NCI-H446 treated with DMSO at 0.1 percent for 48 hours (cell line): Measurements from ENCODE around the gene METTL16.
"Not testable (repeated sequence)": the region's sequence is repeated elsewhere in the genome, so short reads cannot be mapped to it uniquely, and the experiment has no call there.

Experiments used
- DNase-seq: peaks from one replicate; lab custom pipeline; 2025; lab: John Stamatoyannopoulos, UW

METTL16 gene

GRCh38 chr17:2503627-2504026 lies 8.1 kb downstream of the METTL16 start:
- no peak for DNase-seq

GRCh38 chr17:2502871-2503580 lies 8.7 kb downstream of the METTL16 start:
- no peak for DNase-seq

GRCh38 chr17:2500446-2500845 lies 11.2 kb downstream of the METTL16 start:
- DNase-seq, result no peak

GRCh38 chr17:2489286-2489685 lies 22.4 kb downstream of the METTL16 start:
- not testable (repeated sequence) for DNase-seq

- no peak for DNase-seq
Measured at GRCh38 chr17:2487306-2487705, 24.4 kb downstream of the METTL16 start.

GRCh38 chr17:2486709-2487108 lies 25.0 kb downstream of the METTL16 start:
- DNase-seq, result not testable (repeated sequence)

- DNase-seq, result no peak
Measured at GRCh38 chr17:2485970-2486369, 25.7 kb downstream of the METTL16 start.

GRCh38 chr17:2485543-2485942 lies 26.1 kb downstream of the METTL16 start:
- DNase-seq, result no peak

- DNase-seq, result no peak
Measured at GRCh38 chr17:2484876-2485275, 26.8 kb downstream of the METTL16 start.

- no peak for DNase-seq
Measured at GRCh38 chr17:2483084-2483483, 28.6 kb downstream of the METTL16 start.

- no peak for DNase-seq
Measured at GRCh38 chr17:2482218-2482617, 29.5 kb downstream of the METTL16 start.

- no peak for DNase-seq
Measured at GRCh38 chr17:2481760-2482159, 29.9 kb downstream of the METTL16 start.

- no peak for DNase-seq
Measured at GRCh38 chr17:2478458-2478857, 33.2 kb downstream of the METTL16 start.

- DNase-seq, result no peak
Measured at GRCh38 chr17:2475056-2475455, 36.6 kb downstream of the METTL16 start.

GRCh38 chr17:2474371-2474770 lies 37.3 kb downstream of the METTL16 start:
- DNase-seq, result no peak

GRCh38 chr17:2468270-2468669 lies 43.4 kb downstream of the METTL16 start:
- no peak for DNase-seq

- no peak for DNase-seq
Measured at GRCh38 chr17:2466931-2467330, 44.8 kb downstream of the METTL16 start.

- no peak for DNase-seq
Measured at GRCh38 chr17:2462481-2462880, 49.2 kb downstream of the METTL16 start.

- no peak for DNase-seq
Measured at GRCh38 chr17:2459917-2460271, 51.8 kb downstream of the METTL16 start.

- no peak for DNase-seq
Measured at GRCh38 chr17:2457913-2458312, 53.8 kb downstream of the METTL16 start.

- no peak for DNase-seq
Measured at GRCh38 chr17:2456475-2456874, 55.2 kb downstream of the METTL16 start.

- DNase-seq, result no peak
Measured at GRCh38 chr17:2455956-2456355, 55.7 kb downstream of the METTL16 start.

GRCh38 chr17:2453866-2454265 lies 57.8 kb downstream of the METTL16 start:
- no peak for DNase-seq

- no peak for DNase-seq
Measured at GRCh38 chr17:2453325-2453724, 58.4 kb downstream of the METTL16 start.
